SU-DHL-6 (cell line): ENCODE measurements around the gene CABP4.

Experiments
- H2AFZ ChIP-seq: fragments of 200-600 bp; sonication (generic); 2 replicates; pipeline ENCODE4 v1.6.1; 2014; ENCODE audit warnings: low read depth, mild to moderate bottlenecking, moderate library complexity, mixed read lengths, antibody characterized with exemption, low read length; ENCODE audit not compliant: severe bottlenecking
- H3F3A ChIP-seq: fragments of 200-600 bp; shearing (Covaris generic); 2 replicates; pipeline ENCODE4 v1.6.0; 2016; ENCODE audit warnings: antibody characterized with exemption, mild to moderate bottlenecking; ENCODE audit not compliant: insufficient read depth
- H3K27ac ChIP-seq: fragments of 200-600 bp; sonication (generic); 2 replicates; pipeline ENCODE4 v1.5.1; 2016; ENCODE audit warnings: low read depth, mild to moderate bottlenecking, low read length, moderate library complexity, mixed read lengths
- H3K27me3 ChIP-seq: fragments of 200-600 bp; sonication (generic), shearing (Covaris generic); 2 replicates; pipeline ENCODE4 v1.6.0; 2014; ENCODE audit warnings: mild to moderate bottlenecking, low read length
- H3K36me3 ChIP-seq: fragments of 200-600 bp; sonication (generic); 2 replicates; pipeline ENCODE4 v1.6.1; 2014; ENCODE audit warnings: mild to moderate bottlenecking, low read length, mixed read lengths
- H3K4me2 ChIP-seq: fragments of 300-600, 200-600 bp; shearing (Covaris generic), sonication (generic); 2 replicates; pipeline ENCODE4 v1.6.0; 2014; ENCODE audit warnings: low read length, low read depth, mild to moderate bottlenecking; ENCODE audit not compliant: poor library complexity, severe bottlenecking
- H3K4me3 ChIP-seq: fragments of 200-600 bp; sonication (generic); 2 replicates; pipeline ENCODE4 v1.5.1; 2014; ENCODE audit warnings: antibody characterized with exemption, low read length, mild to moderate bottlenecking, mixed read lengths; ENCODE audit not compliant: insufficient read depth, poor library complexity, severe bottlenecking
- H3K79me2 ChIP-seq: fragments of 200-600 bp; sonication (generic); 2 replicates; pipeline ENCODE4 v1.6.1; 2014; ENCODE audit warnings: mild to moderate bottlenecking, low read length, moderate library complexity; ENCODE audit not compliant: insufficient read depth
- H3K9ac ChIP-seq: fragments of 200-600 bp; sonication (generic); 2 replicates; pipeline ENCODE4 v1.7.0; 2014; ENCODE audit warnings: mild to moderate bottlenecking, low read length
- H3K9me2 ChIP-seq: fragments of 200-600 bp; sonication (generic); replicated peaks from 2 replicates; pipeline ENCODE4 v1.6.1; 2014; ENCODE audit warnings: low read length; ENCODE audit not compliant: insufficient read depth
- H3K9me3 ChIP-seq: fragments of 200-600 bp; sonication (generic); 2 replicates; pipeline ENCODE4 v1.6.1; 2014; ENCODE audit warnings: low read length, mixed read lengths; ENCODE audit not compliant: insufficient read depth
- H4K20me1 ChIP-seq: fragments of 200-600 bp; sonication (generic); 2 replicates; pipeline ENCODE4 v1.6.1; 2014; ENCODE audit warnings: low read depth, mild to moderate bottlenecking, antibody characterized with exemption, low read length, moderate library complexity, mixed read lengths
- EZH2phosphoT487 ChIP-seq: fragments of 200-600 bp; sonication (generic), shearing (Covaris generic); conservative IDR thresholded peaks from 2 replicates; pipeline ENCODE4 v1.6.1; 2018; ENCODE audit warnings: mild to moderate bottlenecking, antibody characterized with exemption, low read length, moderate library complexity, mixed read lengths
- TF ChIP-seq, protein P1 (sequence below): fragments of 200-600 bp; sonication (generic); IDR thresholded peaks from one replicate; pipeline ENCODE4 v1.5.1; 2017; ENCODE audit warnings: antibody characterized with exemption, mild to moderate bottlenecking, low read length, moderate library complexity; ENCODE audit not compliant: insufficient read depth, poor library complexity, severe bottlenecking

Gene CABP4

DNA sequence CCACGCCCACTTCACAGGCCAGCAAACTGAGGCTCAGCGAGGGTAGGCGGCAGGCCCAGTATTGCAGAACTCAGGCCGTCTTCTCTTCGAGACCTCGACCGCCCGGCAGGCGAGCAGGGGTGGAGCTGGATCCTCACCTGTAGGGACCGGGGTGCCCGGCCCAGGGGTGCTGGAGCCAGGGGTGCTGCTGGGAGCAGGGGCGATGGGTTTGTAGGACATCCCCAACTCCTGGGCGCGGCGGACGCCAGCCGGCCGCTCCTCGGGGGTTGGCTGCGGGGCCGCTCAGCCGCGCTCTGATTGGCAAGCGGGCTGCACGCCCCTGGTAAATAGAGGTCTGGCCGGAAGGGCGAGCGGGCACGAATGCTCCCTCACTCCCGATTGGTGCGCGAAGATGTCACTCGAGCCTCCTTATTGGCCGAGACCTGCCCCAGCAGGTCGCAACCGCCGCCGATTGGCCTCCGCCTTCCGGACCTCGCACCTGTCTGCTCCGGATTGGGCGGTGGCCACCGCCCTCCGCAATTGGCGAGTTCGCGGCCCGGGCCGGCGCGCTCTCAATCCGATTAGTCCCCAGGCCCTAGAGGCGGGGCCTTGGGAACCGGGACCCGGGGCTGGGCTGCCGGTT is 52.8 kb downstream of the CABP4 start, which contains the start of gene CDK2AP2:
TSS of gene CDK2AP2 (minus strand) at position 299 of the 622 bp plus-strand sequence. CDS start at position 219, 80 bp downstream.
- Histone ChIP-seq H3K27me3 (no peaks in the 10 kb centered on the region), H3K27ac (peak within 1 kb of the TSS; percentile 87), H3K4me3 (peak within 1 kb of the TSS; percentile 71), H3K9me2 (no peaks in the 10 kb centered on the region), H4K20me1 (no peaks in the 10 kb centered on the region; the same call in 1 of the 2 replicates), H3K9me3 (no peaks in the 10 kb centered on the region), H3K4me2 (peak within 1 kb of the TSS; percentile 89), H3K9ac (peak within 1 kb of the TSS; percentile 98), H2AFZ (peak within 1 kb of the TSS; percentile 71), H3F3A (peaks cover 13% of the 10 kb centered on the region), H3K36me3 (no peaks in the 10 kb centered on the region), H3K79me2 (peaks cover 24% of the 10 kb centered on the region; the same call in 1 of the 2 replicates)
- TF ChIP-seq EZH2phosphoT487 = no peak
- TF ChIP-seq, protein P1, sequence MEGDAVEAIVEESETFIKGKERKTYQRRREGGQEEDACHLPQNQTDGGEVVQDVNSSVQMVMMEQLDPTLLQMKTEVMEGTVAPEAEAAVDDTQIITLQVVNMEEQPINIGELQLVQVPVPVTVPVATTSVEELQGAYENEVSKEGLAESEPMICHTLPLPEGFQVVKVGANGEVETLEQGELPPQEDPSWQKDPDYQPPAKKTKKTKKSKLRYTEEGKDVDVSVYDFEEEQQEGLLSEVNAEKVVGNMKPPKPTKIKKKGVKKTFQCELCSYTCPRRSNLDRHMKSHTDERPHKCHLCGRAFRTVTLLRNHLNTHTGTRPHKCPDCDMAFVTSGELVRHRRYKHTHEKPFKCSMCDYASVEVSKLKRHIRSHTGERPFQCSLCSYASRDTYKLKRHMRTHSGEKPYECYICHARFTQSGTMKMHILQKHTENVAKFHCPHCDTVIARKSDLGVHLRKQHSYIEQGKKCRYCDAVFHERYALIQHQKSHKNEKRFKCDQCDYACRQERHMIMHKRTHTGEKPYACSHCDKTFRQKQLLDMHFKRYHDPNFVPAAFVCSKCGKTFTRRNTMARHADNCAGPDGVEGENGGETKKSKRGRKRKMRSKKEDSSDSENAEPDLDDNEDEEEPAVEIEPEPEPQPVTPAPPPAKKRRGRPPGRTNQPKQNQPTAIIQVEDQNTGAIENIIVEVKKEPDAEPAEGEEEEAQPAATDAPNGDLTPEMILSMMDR = no peak

DNA sequence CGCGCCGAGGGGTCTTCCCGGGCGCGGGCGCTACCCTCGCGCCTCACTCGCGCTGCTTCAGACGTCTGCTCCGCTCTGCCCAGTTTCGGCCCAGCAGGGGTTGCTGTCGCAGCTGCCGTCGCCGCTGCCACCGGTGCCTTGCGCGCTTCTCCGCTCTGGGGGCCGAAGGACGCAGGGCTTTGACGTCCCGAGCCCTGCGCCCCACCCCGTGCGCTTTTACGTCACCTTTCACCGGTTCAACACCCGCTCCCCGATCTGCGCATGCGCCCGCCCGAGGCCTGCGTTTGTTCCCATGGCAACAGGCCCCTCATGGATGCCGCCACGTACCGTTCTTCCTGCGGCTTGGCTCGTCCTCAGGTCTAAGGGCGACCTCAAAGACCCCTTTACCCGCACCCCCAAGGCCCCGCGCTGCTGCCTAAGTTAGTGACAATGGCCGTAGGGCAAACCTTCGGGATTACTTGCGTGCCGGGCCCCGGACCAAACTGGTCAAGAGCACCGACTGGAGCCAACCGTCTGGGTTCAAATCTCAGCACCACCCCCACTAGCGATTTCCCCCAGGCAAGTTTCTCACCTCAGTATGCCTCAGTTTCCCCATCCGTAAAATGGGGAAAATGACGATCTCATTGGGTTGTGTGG is 53.5 kb downstream of the CABP4 start:
- Histone ChIP-seq H3K27me3 (no peaks in the 10 kb centered on the region), H3K79me2 (peaks cover 20% of the 10 kb centered on the region; the same call in 1 of the 2 replicates), H2AFZ (peak overlapping the region; percentile 71), H3F3A (peaks cover 13% of the 10 kb centered on the region), H3K27ac (peak overlapping the region; percentile 68), H3K4me3 (peak overlapping the region; percentile 69), H4K20me1 (no peaks in the 10 kb centered on the region; the same call in 1 of the 2 replicates), H3K9ac (peak overlapping the region; percentile 65), H3K9me3 (no peaks in the 10 kb centered on the region), H3K9me2 (no peaks in the 10 kb centered on the region), H3K36me3 (no peaks in the 10 kb centered on the region), H3K4me2 (peak overlapping the region; percentile 89)
- TF ChIP-seq, protein P1 = no peak
- no peak for TF ChIP-seq EZH2phosphoT487

DNA sequence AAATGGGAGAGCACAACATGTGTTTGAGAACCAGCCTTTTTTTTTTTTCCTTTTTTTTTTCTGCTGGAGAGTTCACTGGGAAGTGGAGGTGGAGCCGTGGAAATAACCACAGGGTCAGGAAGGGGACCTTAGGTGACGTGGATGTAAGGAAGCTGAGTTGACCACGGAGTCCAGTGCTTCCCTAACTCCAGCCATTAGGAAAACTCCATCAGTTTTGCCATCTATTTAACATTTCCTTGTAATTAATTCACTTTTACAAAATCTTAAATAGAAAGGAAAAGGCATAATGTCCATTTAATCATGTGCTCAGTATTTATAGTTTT is 54.8 kb downstream of the CABP4 start:
- Histone ChIP-seq H3K9me2 (no peaks in the 10 kb centered on the region), H3K9ac (no peak overlapping the region), H2AFZ (no peak overlapping the region), H3K79me2 (0 out of 2 replicates have a peak, but pooled peaks cover 9% of the 10 kb centered on the region), H3K36me3 (no peaks in the 10 kb centered on the region), H3K9me3 (no peaks in the 10 kb centered on the region), H3K4me3 (no peak overlapping the region), H3K27me3 (no peaks in the 10 kb centered on the region), H3K4me2 (no peak overlapping the region), H3F3A (peaks cover 13% of the 10 kb centered on the region), H4K20me1 (no peaks in the 10 kb centered on the region), H3K27ac (no peak overlapping the region)
- no peak for TF ChIP-seq EZH2phosphoT487
- TF ChIP-seq, protein P1 = no peak
